Loucy (cell line): Measurements from ENCODE around the gene ST6GAL2.

ENCODE experiments used
- CTCF ChIP-seq: fragments of 200-600 bp; sonication (generic); conservative IDR thresholded peaks from 2 replicates; pipeline ENCODE4 v1.5.1; 2014; ENCODE audit warnings: mild to moderate bottlenecking, antibody characterized with exemption, low read length
- EZH2phosphoT487 ChIP-seq: fragments of 200-600 bp; IDR thresholded peaks from 2 replicates; pipeline ENCODE4 v1.6.1; 2018; ENCODE audit warnings: antibody characterized with exemption, mild to moderate bottlenecking, moderate library complexity, borderline replicate concordance

- TF ChIP-seq CTCF = no peak
- TF ChIP-seq EZH2phosphoT487 = no peak
Measured at GRCh38 chr2:106771811-106772210, 114.2 kb downstream of the ST6GAL2 start.
